Right lobe of liver (tissue), 6 donors: ENCODE measurements around the gene CCDC170. TPM values are rescaled to one million over a fixed set of nuclear protein-coding genes. Genes with fewer than 3 reads are reported as not detected.

Source experiments
- ATAC-seq, 4 donors: fragments of 200-7000 bp; cut with Tn5 transposase; one replicate each; pipeline ENCODE4 v1.9.1; 2020; ENCODE audit warnings: mild to moderate bottlenecking in 4 of 4, moderate library complexity in 4 of 4
- DNase-seq, 3 donors: peaks; one replicate each; pipeline ENCODE4 v3.0.0-alpha.2; 2020
- H3K27ac ChIP-seq, 3 donors: fragments of 200-600 bp; one replicate each; pipeline ENCODE4 v1.8.0; 2022
- H3K27me3 ChIP-seq, 2 donors: fragments of 200-600 bp; one replicate each; pipeline ENCODE4 v1.8.0; 2022
- H3K36me3 ChIP-seq, 4 donors: fragments of 200-600 bp; sonication (generic) in 1 of 4; one replicate each; pipeline versions ENCODE4 v1.5.1 to v1.8.0; 2017 to 2022; ENCODE audit warnings: control low read depth in 1 of 4
- H3K4me1 ChIP-seq, 4 donors: fragments of 200-600 bp; sonication (generic) in 1 of 4; one replicate each; pipeline versions ENCODE4 v1.5.1 to v1.8.0; 2017 to 2022; ENCODE audit warnings: control low read depth in 1 of 4
- H3K4me3 ChIP-seq, 3 donors: fragments of 200-600 bp; one replicate each; pipeline ENCODE4 v1.8.0; 2022
- H3K9me3 ChIP-seq, 4 donors: fragments of 200-600 bp; sonication (generic) in 1 of 4; one replicate each; pipeline versions ENCODE4 v1.5.1 to v1.8.0; 2017 to 2022; ENCODE audit warnings: control low read depth in 1 of 4
- CTCF ChIP-seq, 4 donors: fragments of 200-600 bp in 3 of 4; fragments of 450-650 bp in 1 of 4; IDR thresholded peaks; one replicate each; pipeline versions ENCODE4 v1.5.1 to v1.8.0; 2016 to 2022; ENCODE audit warnings: antibody characterized with exemption in 4 of 4, mild to moderate bottlenecking in 2 of 4
- POLR2A ChIP-seq: fragments of 450-650 bp; IDR thresholded peaks from one replicate; pipeline ENCODE4 v1.6.1; 2017; ENCODE audit warnings: antibody characterized with exemption, mild to moderate bottlenecking
- WGBS: methylation state at CpG from one replicate; pipeline ENCODE4 v1.1.6; 2018; ENCODE audit warnings: low coverage, low lambda C conversion rate; ENCODE audit not compliant: insufficient coverage; ENCODE audit errors: missing lambda C conversion rate; 5-methylcytosine and 5-hydroxymethylcytosine counted together
- intact Hi-C, 2 donors: fragments of 100-400 bp; cut with DNase I; formaldehyde crosslinking; loops; one replicate each; pipeline versions ENCODE4 v1.11.2 to v1.14.1; 2022
- total RNA-seq, 6 experiments: library from RNA; depleted of rRNA in 2 of 6; stranded (reverse); fragments of >200 nt in 2 of 6; fragmentation: NEBNext Ultra II Directional in 3 of 6; extraction: Animal tissue kit (Norgen Biotek cat#: 25700) in 3 of 6; gene quantifications; one replicate each; pipeline versions ENCODE4 v1.1.0 to v1.2.4, GENCODE V29; 2016 to 2023
- donor health status: DM: no; HTN: yes; CAD: no.
- donor health status: DM: no; HTN: no; CAD: no.
- donor health status: DM: no; HTN: no; CAD: no.
- donor health status: DM: no; HTN: yes; CAD: no.
- donor health status: DM: no; HTN: yes; CAD: no.

The CCDC170 gene
- total RNA-seq, 6 experiments from 2014 or later = 0.31 to 0.93 (median 0.55) TPM

- no peaks in the 10 kb centered on the region for H3K4me1 ChIP-seq
- H3K27ac ChIP-seq = no peak overlapping the region
- DNase-seq = no peak
- peaks cover 0 to 2% (median 0%) of the 10 kb centered on the region in 4 donors for H3K9me3 ChIP-seq
- no peak for TF ChIP-seq POLR2A
- TF ChIP-seq CTCF (IDR thresholded peaks at IDR 0.05) = no peak
- ATAC-seq = no peak
- intact Hi-C loops = no loop called here
- H3K27me3 ChIP-seq = no peaks in the 10 kb centered on the region
- no peaks in the 10 kb centered on the region for H3K36me3 ChIP-seq
- H3K4me3 ChIP-seq = no peak overlapping the region
Observed at GRCh38 chr6:151561238-151561637, 67.4 kb downstream of the CCDC170 start.

- no peaks in the 10 kb centered on the region for H3K36me3 ChIP-seq
- no peak overlapping the region for H3K4me3 ChIP-seq
- H3K27ac ChIP-seq = no peak overlapping the region
- no peak for ATAC-seq
- no CpG with 5 or more reads among the region's 4 CpGs for WGBS
- intact Hi-C loops = no loop called here
- H3K27me3 ChIP-seq = no peaks in the 10 kb centered on the region
- no peak for DNase-seq
- peaks cover 0 to 2% (median 0%) of the 10 kb centered on the region in 4 donors for H3K9me3 ChIP-seq
- H3K4me1 ChIP-seq = no peaks in the 10 kb centered on the region
- TF ChIP-seq CTCF (IDR thresholded peaks at IDR 0.05) (no peak), POLR2A (no peak)
Observed at GRCh38 chr6:151564654-151565053, 70.8 kb downstream of the CCDC170 start.

- H3K4me3 ChIP-seq = no peak overlapping the region
- no peak for ATAC-seq
- peaks cover 0 to 2% (median 0%) of the 10 kb centered on the region in 4 donors for H3K9me3 ChIP-seq
- H3K4me1 ChIP-seq = no peaks in the 10 kb centered on the region
- intact Hi-C loops = no loop called here
- TF ChIP-seq CTCF (IDR thresholded peaks at IDR 0.05) (no peak), POLR2A (no peak)
- H3K36me3 ChIP-seq = no peaks in the 10 kb centered on the region
- H3K27me3 ChIP-seq = no peaks in the 10 kb centered on the region
- WGBS = 67% methylated on average over 1 of the region's 1 CpG
- no peak for DNase-seq
- H3K27ac ChIP-seq = no peak overlapping the region
Observed at GRCh38 chr6:151565940-151566339, 72.1 kb downstream of the CCDC170 start.

DNA sequence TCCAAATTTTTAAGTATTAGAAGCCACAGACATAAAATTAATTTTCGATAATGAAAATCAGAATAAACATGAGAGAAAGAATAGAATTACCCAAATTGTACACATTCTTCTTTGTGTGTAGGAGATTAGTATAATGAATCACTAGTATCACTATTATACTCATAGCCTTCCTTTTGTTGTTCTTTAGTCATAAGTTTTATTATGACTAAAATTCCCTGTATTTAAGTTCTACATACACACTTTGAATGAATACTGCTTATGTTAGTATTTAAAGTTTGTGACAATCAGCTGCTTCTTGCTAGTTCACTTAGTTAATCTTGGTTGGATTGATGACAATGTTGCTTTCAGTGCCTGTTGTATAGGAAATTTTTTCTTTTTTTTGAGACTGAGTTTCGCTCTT is 72.7 kb downstream of the CCDC170 start:
- H3K27me3 ChIP-seq = no peaks in the 10 kb centered on the region
- H3K9me3 ChIP-seq = no peaks in the 10 kb centered on the region
- WGBS = 44% methylated on average over 2 of the region's 2 CpGs
- H3K4me3 ChIP-seq = no peak overlapping the region
- H3K36me3 ChIP-seq = no peaks in the 10 kb centered on the region
- no peaks in the 10 kb centered on the region for H3K4me1 ChIP-seq
- TF ChIP-seq POLR2A (no peak), CTCF (IDR thresholded peaks at IDR 0.05) (no peak)
- intact Hi-C loops = no loop called here
- no peak for DNase-seq
- ATAC-seq = no peak
- H3K27ac ChIP-seq = no peak overlapping the region

- Histone ChIP-seq H3K9me3 (no peaks in the 10 kb centered on the region), H3K4me1 (no peaks in the 10 kb centered on the region), H3K27ac (no peak overlapping the region), H3K27me3 (no peaks in the 10 kb centered on the region), H3K4me3 (no peak overlapping the region), H3K36me3 (no peaks in the 10 kb centered on the region)
- intact Hi-C loops = no loop called here
- no peak for ATAC-seq
- TF ChIP-seq POLR2A = no peak
- TF ChIP-seq CTCF (IDR thresholded peaks at IDR 0.05) = no peak
- WGBS = 96% methylated on average over 8 of the region's 8 CpGs
- no peak for DNase-seq
Observed at GRCh38 chr6:151576633-151577032, 82.8 kb downstream of the CCDC170 start.
